Neural progenitor cell (in vitro differentiated cells): ENCODE data around the gene BCAP31. TPM values are rescaled to one million over a fixed set of nuclear protein-coding genes. Genes with fewer than 3 reads are reported as not detected.
"Not testable (repeated sequence)": the region's sequence is repeated elsewhere in the genome, so short reads cannot be mapped to it uniquely, and the experiment has no call there.

Experiments used
- DNase-seq: peaks from one replicate; pipeline ENCODE4 v3.0.0-alpha.2; 2016; ENCODE audit warnings: low spot score
- H2AFZ ChIP-seq: fragments of 200-600 bp; sonication (generic); replicated peaks from 2 replicates; pipeline ENCODE4 v1.6.1; 2016; ENCODE audit warnings: antibody characterized with exemption
- H3F3A ChIP-seq: fragments of 200-600 bp; sonication (generic); 2 replicates; pipeline ENCODE4 v1.6.1; 2016; ENCODE audit warnings: antibody characterized with exemption, low read depth
- H3K27ac ChIP-seq: fragments of 200-600 bp; sonication (generic); 2 replicates; pipeline ENCODE4 v1.5.1; 2016; ENCODE audit warnings: mild to moderate bottlenecking
- H3K27me3 ChIP-seq: fragments of 200-600 bp; sonication (generic); 2 replicates; pipeline ENCODE4 v1.6.1; 2016; ENCODE audit warnings: mild to moderate bottlenecking, moderate library complexity
- H3K36me3 ChIP-seq: fragments of 200-600 bp; sonication (generic); 2 replicates; pipeline ENCODE4 v1.5.1; 2016
- H3K4me1 ChIP-seq: fragments of 200-600 bp; sonication (generic); 2 replicates; pipeline ENCODE4 v1.6.1; 2016; ENCODE audit warnings: mixed run types
- H3K4me2 ChIP-seq: fragments of 200-600 bp; sonication (generic); 2 replicates; pipeline ENCODE4 v1.6.1; 2016
- H3K4me3 ChIP-seq: fragments of 200-600 bp; sonication (generic); 2 replicates; pipeline ENCODE4 v1.5.1; 2016
- H3K79me2 ChIP-seq: fragments of 200-600 bp; sonication (generic); 2 replicates; pipeline ENCODE4 v1.6.1; 2016; ENCODE audit warnings: low read depth
- H3K9ac ChIP-seq: fragments of 200-600 bp; sonication (generic); 2 replicates; pipeline ENCODE4 v1.6.1; 2016
- H3K9me3 ChIP-seq: fragments of 200-600 bp; sonication (generic); 2 replicates; pipeline ENCODE4 v1.5.1; 2016; ENCODE audit warnings: low read depth
- H4K20me1 ChIP-seq: fragments of 200-600 bp; sonication (generic); 2 replicates; pipeline ENCODE4 v1.6.1; 2016; ENCODE audit warnings: low read depth
- H3K27ac Mint-ChIP-seq: 3 replicates; pipeline ENCODE4 v1.8.0; 2021; ENCODE audit warnings: mixed read lengths
- H3K27me3 Mint-ChIP-seq: 2 replicates; pipeline ENCODE4 v1.8.0; 2022; ENCODE audit warnings: low read depth, mild to moderate bottlenecking, inconsistent platforms, moderate library complexity, mixed read lengths; ENCODE audit not compliant: insufficient read depth
- H3K36me3 Mint-ChIP-seq: 3 replicates; pipeline ENCODE4 v1.8.0; 2021; ENCODE audit warnings: mixed read lengths
- H3K4me1 Mint-ChIP-seq: 3 replicates; pipeline ENCODE4 v1.8.0; 2021; ENCODE audit warnings: mixed read lengths
- H3K4me3 Mint-ChIP-seq: 3 replicates; pipeline ENCODE4 v1.8.0; 2021; ENCODE audit warnings: mild to moderate bottlenecking, moderate library complexity, mixed read lengths
- H3K9me3 Mint-ChIP-seq: 3 replicates; pipeline ENCODE4 v1.8.0; 2020; ENCODE audit warnings: mixed read lengths
- CTCF ChIP-seq: fragments of 200-600 bp; sonication (generic); IDR thresholded peaks from 2 replicates; pipeline ENCODE4 v1.5.1; 2017; ENCODE audit warnings: antibody characterized with exemption, mild to moderate bottlenecking
- EZH2 ChIP-seq: fragments of 200-600 bp; sonication (generic); IDR thresholded peaks from 2 replicates; pipeline ENCODE4 v1.6.1; 2017; ENCODE audit warnings: antibody characterized with exemption, mild to moderate bottlenecking, moderate library complexity
- EZH2phosphoT487 ChIP-seq: fragments of 200-600 bp; sonication (generic); IDR thresholded peaks from 2 replicates; pipeline ENCODE4 v1.6.1; 2017; ENCODE audit warnings: antibody characterized with exemption
- total RNA-seq: library from RNA; depleted of rRNA; stranded (reverse); fragments of >200 nt; gene quantifications from 2 replicates; pipeline ENCODE4 v1.2.3, GENCODE V29; 2015; ENCODE audit warnings: low replicate concordance

The BCAP31 gene
- total RNA-seq, 1 donor from 2014 or later = 52.5 TPM

DNA sequence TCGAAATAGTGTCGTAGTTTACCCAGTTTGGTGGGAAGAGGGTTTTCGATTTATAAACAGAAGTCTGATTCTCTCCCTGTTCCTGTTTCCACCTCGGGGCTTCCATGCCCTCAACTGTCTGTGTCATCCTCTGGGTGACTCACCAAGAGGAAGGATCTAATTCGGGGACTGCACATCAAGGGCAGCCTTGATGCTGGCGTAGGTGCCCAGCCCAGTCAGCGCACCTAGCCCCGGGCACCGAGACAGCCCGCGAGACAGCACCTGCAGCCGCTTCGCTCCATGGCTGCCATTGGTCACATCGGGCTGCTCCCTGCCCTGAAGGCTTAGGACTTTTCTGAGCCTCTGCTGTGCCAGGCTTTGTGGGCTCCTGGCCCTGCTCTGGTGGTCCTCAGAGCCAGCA is 8.2 kb upstream of the BCAP31 start:
- Mint-ChIP-seq H3K27me3 (peaks cover 3% of the 10 kb centered on the region), H3K4me3 (no peak overlapping the region), H3K9me3 (peaks cover 43% of the 10 kb centered on the region), H3K36me3 (peaks cover 18% of the 10 kb centered on the region), H3K27ac (no peak overlapping the region), H3K4me1 (peaks cover 11% of the 10 kb centered on the region)
- Histone ChIP-seq H3F3A (no peaks in the 10 kb centered on the region), H3K4me2 (no peak overlapping the region), H3K4me3 (no peak overlapping the region), H2AFZ (no peak overlapping the region), H3K27me3 (no peaks in the 10 kb centered on the region), H3K79me2 (no peaks in the 10 kb centered on the region), H3K9ac (no peak overlapping the region), H4K20me1 (peaks cover 5% of the 10 kb centered on the region), H3K36me3 (no peaks in the 10 kb centered on the region), H3K27ac (no peak overlapping the region), H3K4me1 (no peaks in the 10 kb centered on the region), H3K9me3 (no peaks in the 10 kb centered on the region)
- DNase-seq = no peak
- TF ChIP-seq EZH2 (no peak), EZH2phosphoT487 (no peak), CTCF (no peak)

DNA sequence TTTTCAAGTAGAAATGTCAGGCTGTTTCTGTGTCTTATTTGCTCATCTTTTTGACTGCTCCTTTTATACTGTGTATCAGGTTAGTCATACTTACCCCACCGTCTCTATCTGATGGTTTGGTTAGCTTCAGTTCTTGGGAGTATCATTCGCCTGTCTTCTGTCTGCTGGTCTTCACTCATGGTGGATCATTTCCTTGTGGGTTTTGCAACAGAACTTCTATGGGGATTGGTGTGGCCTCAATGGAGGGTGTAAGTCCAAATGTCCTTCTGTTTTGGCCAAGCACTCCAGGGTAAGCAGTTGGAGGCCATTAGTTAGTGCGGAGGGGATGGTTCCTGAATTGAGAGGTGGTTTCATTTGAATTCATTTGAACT is 7.6 kb upstream of the BCAP31 start:
- peaks cover 3% of the 10 kb centered on the region for H3K27me3 Mint-ChIP-seq

GRCh38 chrX:153731117-153731844 is 7.1 kb upstream of the BCAP31 start:
- H3K27ac Mint-ChIP-seq = no peak overlapping the region
- H3K9me3 ChIP-seq = no peaks in the 10 kb centered on the region
- no peaks in the 10 kb centered on the region for H3F3A ChIP-seq
- H3K4me3 ChIP-seq = no peak overlapping the region
- TF ChIP-seq CTCF = no peak
- H3K9ac ChIP-seq = no peak overlapping the region
- peaks cover 4% of the 10 kb centered on the region for H3K4me1 ChIP-seq
- peaks cover 40% of the 10 kb centered on the region for H3K9me3 Mint-ChIP-seq
- H3K4me2 ChIP-seq = no peak overlapping the region
- H3K4me3 Mint-ChIP-seq = no peak overlapping the region
- H3K27ac ChIP-seq = no peak overlapping the region
- no peaks in the 10 kb centered on the region for H3K27me3 ChIP-seq
- H4K20me1 ChIP-seq = peaks cover 14% of the 10 kb centered on the region
- peaks cover 18% of the 10 kb centered on the region for H3K4me1 Mint-ChIP-seq
- H3K36me3 Mint-ChIP-seq = peaks cover 18% of the 10 kb centered on the region
- no peaks in the 10 kb centered on the region for H3K79me2 ChIP-seq
- H3K27me3 Mint-ChIP-seq = peaks cover 3% of the 10 kb centered on the region
- no peaks in the 10 kb centered on the region for H3K36me3 ChIP-seq
- no peak overlapping the region for H2AFZ ChIP-seq
- no peak for DNase-seq

More for the DNA sequence above, 7.6 kb upstream of the BCAP31 start:
- TF ChIP-seq CTCF (no peak), EZH2phosphoT487 (no peak), EZH2 (no peak)
- peaks cover 17% of the 10 kb centered on the region for H3K4me1 Mint-ChIP-seq
- no peak overlapping the region for H3K27ac Mint-ChIP-seq
- Histone ChIP-seq H3K27me3 (no peaks in the 10 kb centered on the region), H3K36me3 (no peaks in the 10 kb centered on the region), H3K9me3 (no peaks in the 10 kb centered on the region), H3K4me1 (peaks cover 4% of the 10 kb centered on the region), H3K27ac (no peak overlapping the region), H3K4me3 (no peak overlapping the region), H3K4me2 (no peak overlapping the region), H2AFZ (no peak overlapping the region), H3K79me2 (no peaks in the 10 kb centered on the region), H4K20me1 (peaks cover 11% of the 10 kb centered on the region), H3K9ac (no peak overlapping the region), H3F3A (no peaks in the 10 kb centered on the region)
- H3K36me3 Mint-ChIP-seq = peaks cover 18% of the 10 kb centered on the region
- no peak for DNase-seq
- peaks cover 43% of the 10 kb centered on the region for H3K9me3 Mint-ChIP-seq
- no peak overlapping the region for H3K4me3 Mint-ChIP-seq

DNA sequence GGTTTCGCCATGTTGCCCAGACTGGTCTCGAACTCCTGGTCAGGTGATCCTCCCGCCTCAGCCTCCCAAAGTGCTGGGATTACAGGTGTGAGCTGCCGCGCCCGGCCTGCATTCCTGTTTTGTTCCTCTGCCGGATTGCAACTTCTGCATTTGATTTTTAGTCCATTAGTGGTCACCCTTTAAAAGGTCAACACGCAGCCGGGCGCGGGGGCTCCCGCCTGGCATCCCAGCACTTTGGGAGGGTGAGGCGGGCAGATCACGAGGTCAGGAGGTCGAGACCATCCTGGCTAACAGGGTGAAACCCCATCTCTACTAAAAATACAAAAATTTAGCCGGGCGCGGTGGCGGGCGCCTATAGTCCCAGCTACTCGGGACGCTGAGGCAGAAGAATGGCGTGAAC is 5.9 kb upstream of the BCAP31 start:
- not testable (repeated sequence) for H3K4me3 ChIP-seq, H3K27ac Mint-ChIP-seq, H3K4me1 ChIP-seq, H3K4me3 Mint-ChIP-seq, H3K9ac ChIP-seq, DNase-seq, H3K27me3 ChIP-seq, H3K9me3 ChIP-seq, H3K36me3 ChIP-seq, H3K27ac ChIP-seq, H3F3A ChIP-seq, H3K27me3 Mint-ChIP-seq, H3K4me2 ChIP-seq, H3K79me2 ChIP-seq, H2AFZ ChIP-seq
- Mint-ChIP-seq H3K36me3 (peaks cover 13% of the 10 kb centered on the region), H3K4me1 (peaks cover 17% of the 10 kb centered on the region), H3K9me3 (peaks cover 34% of the 10 kb centered on the region)
- peaks cover 26% of the 10 kb centered on the region for H4K20me1 ChIP-seq
